SK-N-SH treated with all-trans-retinoic acid at 6 μM for 48 hours (cell line): Measurements from ENCODE around the gene ACAP2.
"Not testable (repeated sequence)": the region's sequence is repeated elsewhere in the genome, so short reads cannot be mapped to it uniquely, and the experiment has no call there.

ENCODE experiments used
- ATAC-seq: fragments of 200-7000 bp; cut with Tn5 transposase; 3 replicates; pipeline ENCODE4 v1.9.1; 2020; ENCODE audit warnings: mild to moderate bottlenecking, moderate library complexity
- ARNTL ChIP-seq: fragments of 450-650 bp; formaldehyde crosslinking; IDR thresholded peaks from 2 replicates; pipeline ENCODE4 v1.5.0; 2020; ENCODE audit warnings: low read depth, mild to moderate bottlenecking, moderate library complexity, borderline replicate concordance
- BACH2 ChIP-seq: fragments of 250-450 bp; sonication (Bioruptor Pico); IDR thresholded peaks from 2 replicates; pipeline ENCODE4 v1.9.0; 2021; ENCODE audit warnings: mild to moderate bottlenecking, borderline replicate concordance
- CREB5 ChIP-seq: fragments of 250-450 bp; sonication (Bioruptor Pico); IDR thresholded peaks from 2 replicates; pipeline ENCODE4 v1.5.1; 2020; ENCODE audit warnings: low read depth, mild to moderate bottlenecking, moderate library complexity
- CSDC2 ChIP-seq: fragments of 250-450 bp; sonication (Bioruptor Pico); IDR thresholded peaks from 2 replicates; pipeline ENCODE4 v1.5.0; 2020; ENCODE audit warnings: mild to moderate bottlenecking, moderate library complexity
- CSRNP3 ChIP-seq: fragments of 250-450 bp; sonication (Bioruptor Pico); IDR thresholded peaks from 2 replicates; pipeline ENCODE4 v1.5.1; 2021; ENCODE audit warnings: mild to moderate bottlenecking, moderate library complexity
- ESRRG ChIP-seq: fragments of 250-450 bp; sonication (Bioruptor Pico); IDR thresholded peaks from 2 replicates; pipeline ENCODE4 v1.6.1; 2021; ENCODE audit warnings: mild to moderate bottlenecking
- GLIS3 ChIP-seq: fragments of 250-450 bp; sonication (Bioruptor Pico); IDR thresholded peaks from 2 replicates; pipeline ENCODE4 v1.5.0; 2020; ENCODE audit warnings: mild to moderate bottlenecking, moderate library complexity
- ISL1 ChIP-seq: fragments of 250-450 bp; sonication (Bioruptor Pico); IDR thresholded peaks from 2 replicates; pipeline ENCODE4 v2.1.2; 2022; ENCODE audit warnings: mild to moderate bottlenecking, moderate library complexity
- OSR1 ChIP-seq: fragments of 250-450 bp; sonication (Bioruptor Pico); IDR thresholded peaks from 2 replicates; pipeline ENCODE4 v1.8.0; 2022; ENCODE audit warnings: moderate library complexity, mild to moderate bottlenecking, inconsistent platforms
- PATZ1 ChIP-seq: fragments of 250-450 bp; sonication (Bioruptor Pico); IDR thresholded peaks from 2 replicates; pipeline ENCODE4 v1.8.0; 2020; ENCODE audit warnings: mild to moderate bottlenecking, moderate library complexity, borderline replicate concordance
- POU6F1 ChIP-seq: fragments of 250-450 bp; sonication (Bioruptor Pico); IDR thresholded peaks from 2 replicates; pipeline ENCODE4 v1.8.0; 2021; ENCODE audit warnings: low read depth, mild to moderate bottlenecking, moderate library complexity, borderline replicate concordance
- PPARA ChIP-seq: fragments of 250-450 bp; sonication (Bioruptor Pico); IDR thresholded peaks from 2 replicates; pipeline ENCODE4 v1.5.0; 2020; ENCODE audit warnings: mild to moderate bottlenecking, borderline replicate concordance
- RARB ChIP-seq: fragments of 250-450 bp; sonication (Bioruptor Pico); IDR thresholded peaks from 2 replicates; pipeline ENCODE4 v1.8.0; 2021; ENCODE audit warnings: mild to moderate bottlenecking, moderate library complexity
- SNAI2 ChIP-seq: fragments of 250-450 bp; sonication (Bioruptor Pico); IDR thresholded peaks from 2 replicates; pipeline ENCODE4 v1.5.0; 2020; ENCODE audit warnings: mild to moderate bottlenecking, moderate library complexity
- TCF4 ChIP-seq: fragments of 250-450 bp; sonication (Bioruptor Pico); IDR thresholded peaks from 2 replicates; pipeline ENCODE4 v1.8.0; 2021; ENCODE audit warnings: mild to moderate bottlenecking, moderate library complexity, borderline replicate concordance
- TOX ChIP-seq: fragments of 250-450 bp; sonication (Bioruptor Pico); IDR thresholded peaks from 2 replicates; pipeline ENCODE4 v1.8.0; 2021; ENCODE audit warnings: mild to moderate bottlenecking, moderate library complexity, borderline replicate concordance
- TSHZ2 ChIP-seq: fragments of 250-450 bp; sonication (Bioruptor Pico); IDR thresholded peaks from 2 replicates; pipeline ENCODE4 v1.5.0; 2020; ENCODE audit warnings: mild to moderate bottlenecking, moderate library complexity
- ZC3H10 ChIP-seq: fragments of 250-450 bp; sonication (Bioruptor Pico); IDR thresholded peaks from 2 replicates; pipeline ENCODE4 v1.5.1; 2021; ENCODE audit warnings: mild to moderate bottlenecking, moderate library complexity
- ZFP3 ChIP-seq: fragments of 250-450 bp; sonication (Bioruptor Pico); IDR thresholded peaks from 2 replicates; pipeline ENCODE4 v1.5.0; 2020; ENCODE audit warnings: mild to moderate bottlenecking, moderate library complexity
- ZFP30 ChIP-seq: fragments of 450-650 bp; formaldehyde crosslinking; IDR thresholded peaks from 2 replicates; pipeline ENCODE4 v1.5.0; 2022; ENCODE audit warnings: mild to moderate bottlenecking, moderate library complexity
- ZNF565 ChIP-seq: fragments of 450-650 bp; formaldehyde crosslinking; conservative IDR thresholded peaks from 2 replicates; pipeline ENCODE4 v1.5.0; 2020; ENCODE audit warnings: low read depth, mild to moderate bottlenecking, moderate library complexity
- ZNF70 ChIP-seq: fragments of 450-650 bp; formaldehyde crosslinking; IDR thresholded peaks from 2 replicates; pipeline ENCODE4 v1.5.0; 2020; ENCODE audit warnings: mild to moderate bottlenecking, moderate library complexity

ACAP2 gene

GRCh38 chr3:195356151-195357086, 86.4 kb downstream of the ACAP2 start:
- ATAC-seq = no peak
- no peak for TF ChIP-seq TSHZ2 (CRISPR knock-in tag)
- no peak for TF ChIP-seq ZC3H10 (CRISPR knock-in tag)
- TF ChIP-seq BACH2 (CRISPR knock-in tag) = no peak
- no peak for TF ChIP-seq ZNF70 (CRISPR knock-in tag)
- no peak for TF ChIP-seq ZNF565
- TF ChIP-seq PATZ1 (CRISPR knock-in tag) = no peak
- TF ChIP-seq SNAI2 (CRISPR knock-in tag) = no peak
- TF ChIP-seq CSDC2 (CRISPR knock-in tag) = no peak
- TF ChIP-seq ZFP3 (CRISPR knock-in tag) = no peak
- no peak for TF ChIP-seq TOX (CRISPR knock-in tag)
- TF ChIP-seq ZFP30 (CRISPR knock-in tag) = no peak
- TF ChIP-seq OSR1 (CRISPR knock-in tag) = no peak
- TF ChIP-seq ARNTL (CRISPR knock-in tag) = no peak
- no peak for TF ChIP-seq CREB5 (CRISPR knock-in tag)
- no peak for TF ChIP-seq POU6F1
- no peak for TF ChIP-seq GLIS3 (CRISPR knock-in tag)
- TF ChIP-seq RARB (CRISPR knock-in tag) = no peak
- no peak for TF ChIP-seq PPARA (CRISPR knock-in tag)
- TF ChIP-seq TCF4 = no peak

GRCh38 chr3:195354009-195354408, 88.8 kb downstream of the ACAP2 start:
- ATAC-seq = not testable (repeated sequence)

GRCh38 chr3:195352895-195353488, 89.8 kb downstream of the ACAP2 start:
- TF ChIP-seq CSRNP3 (CRISPR knock-in tag) = no peak
- TF ChIP-seq ESRRG (CRISPR knock-in tag) = no peak
- no peak for TF ChIP-seq POU6F1
- no peak for TF ChIP-seq ISL1 (CRISPR knock-in tag)
- no peak for TF ChIP-seq CSDC2 (CRISPR knock-in tag)
- TF ChIP-seq BACH2 (CRISPR knock-in tag) = no peak
- no peak for TF ChIP-seq PATZ1 (CRISPR knock-in tag)
- no peak for TF ChIP-seq ZC3H10 (CRISPR knock-in tag)
- peak; percentile 88 for ATAC-seq
